Vagina (tissue), 2 donors: ENCODE results near the gene SHC4. TPM values are rescaled to one million over a fixed set of nuclear protein-coding genes. Genes with fewer than 3 reads are reported as not detected.

ENCODE experiments used
- DNase-seq, 2 donors: peaks; one replicate each; pipeline ENCODE4 v3.0.0-alpha.2; 2017; ENCODE audit errors: extremely low spot score in 2 of 2
- H3K27ac ChIP-seq: fragments of 200-600 bp; sonication (generic); one replicate; pipeline ENCODE4 v1.5.1; 2019
- H3K27me3 ChIP-seq: fragments of 200-600 bp; sonication (generic); one replicate; pipeline ENCODE4 v1.5.1; 2019
- H3K36me3 ChIP-seq, 2 donors: fragments of 200-600 bp; sonication (generic); one replicate each; pipeline ENCODE4 v1.5.1; 2017 to 2019
- H3K4me1 ChIP-seq: fragments of 200-600 bp; sonication (generic); one replicate; pipeline ENCODE4 v1.5.1; 2019
- H3K4me3 ChIP-seq, 2 donors: fragments of 200-600 bp; sonication (generic); 1 replicate in 1 of 2; 2 replicates in 1 of 2; pipeline ENCODE4 v1.5.1; 2016 to 2019
- H3K9me3 ChIP-seq: fragments of 200-600 bp; sonication (generic); one replicate; pipeline ENCODE4 v1.5.1; 2019
- POLR2A ChIP-seq, 2 donors: fragments of 450-650 bp; IDR thresholded peaks; one replicate each; pipeline ENCODE4 v1.6.1; 2017; ENCODE audit warnings: antibody characterized with exemption in 2 of 2, mild to moderate bottlenecking in 2 of 2, moderate library complexity in 2 of 2
- POLR2AphosphoS5 ChIP-seq, 2 donors: sonication (generic); formaldehyde crosslinking; IDR thresholded peaks; one replicate each; pipeline ENCODE4 v1.9.0; 2017; ENCODE audit warnings: antibody characterized with exemption in 2 of 2, mild to moderate bottlenecking in 2 of 2, low read depth in 1 of 2; ENCODE audit not compliant: insufficient read depth in 1 of 2
- intact Hi-C: fragments of 100-400 bp; cut with DNase I; formaldehyde crosslinking; loops from one replicate; pipeline ENCODE4 v1.15.1; 2023
- total RNA-seq: library from RNA; depleted of rRNA; stranded (reverse); fragments of >200 nt; gene quantifications from one replicate; pipeline ENCODE4 v1.2.3, GENCODE V29; 2016
- TF ChIP-seq, protein P1 (sequence below), 3 experiments: fragments of 450-650 bp in 2 of 3; fragments of 200-600 bp in 1 of 3; sonication (generic) in 1 of 3; IDR thresholded peaks; one replicate each; pipeline ENCODE4 v1.5.1; 2017 to 2019; ENCODE audit warnings: antibody characterized with exemption in 3 of 3, mild to moderate bottlenecking in 2 of 3, moderate library complexity in 2 of 3

SHC4 gene
- total RNA-seq, 1 donor from 2014 or later: 0.25 TPM

DNA sequence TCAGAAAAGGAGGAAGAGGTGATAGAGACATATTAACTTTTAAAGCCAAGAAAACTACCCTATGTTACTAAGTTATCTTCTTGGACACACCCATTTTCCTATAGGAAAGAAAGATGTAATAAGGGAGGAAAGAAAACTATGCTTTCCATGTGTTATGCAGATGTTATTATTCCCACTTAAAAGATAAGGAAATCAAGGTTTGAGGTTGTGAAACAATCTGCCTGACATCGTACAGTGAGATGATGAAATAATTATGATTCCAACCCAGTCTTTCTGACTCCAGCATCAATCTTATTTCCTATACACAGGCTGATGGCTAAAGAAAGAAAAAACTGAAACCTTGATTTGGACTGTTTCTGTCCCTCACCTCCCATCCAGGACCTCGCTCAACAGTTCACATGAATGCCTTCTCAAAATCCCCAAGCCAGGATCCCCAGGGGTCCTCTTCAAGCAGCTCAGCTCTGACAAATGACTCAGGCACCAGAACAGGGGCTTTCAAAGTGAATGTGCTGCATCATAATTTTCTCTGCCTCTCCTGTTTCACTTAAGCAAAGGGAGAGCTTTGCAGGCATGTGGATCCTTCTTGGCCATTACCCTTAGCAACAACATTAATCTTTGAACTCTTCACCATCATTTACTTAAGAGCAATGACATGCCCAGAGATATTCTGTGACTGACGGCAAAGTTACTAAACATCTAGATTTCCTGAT is 98.2 kb downstream of the SHC4 start:
- peak overlapping the region; percentile 7 for H3K27ac ChIP-seq
- TF ChIP-seq POLR2AphosphoS5 (IDR thresholded peaks at IDR 0.05; ENCODE audit: insufficient read depth in 1 of 2, low read depth in 1 of 2) (no peak), POLR2A (IDR thresholded peaks at IDR 0.05) (no peak)
- TF ChIP-seq, protein P1, sequence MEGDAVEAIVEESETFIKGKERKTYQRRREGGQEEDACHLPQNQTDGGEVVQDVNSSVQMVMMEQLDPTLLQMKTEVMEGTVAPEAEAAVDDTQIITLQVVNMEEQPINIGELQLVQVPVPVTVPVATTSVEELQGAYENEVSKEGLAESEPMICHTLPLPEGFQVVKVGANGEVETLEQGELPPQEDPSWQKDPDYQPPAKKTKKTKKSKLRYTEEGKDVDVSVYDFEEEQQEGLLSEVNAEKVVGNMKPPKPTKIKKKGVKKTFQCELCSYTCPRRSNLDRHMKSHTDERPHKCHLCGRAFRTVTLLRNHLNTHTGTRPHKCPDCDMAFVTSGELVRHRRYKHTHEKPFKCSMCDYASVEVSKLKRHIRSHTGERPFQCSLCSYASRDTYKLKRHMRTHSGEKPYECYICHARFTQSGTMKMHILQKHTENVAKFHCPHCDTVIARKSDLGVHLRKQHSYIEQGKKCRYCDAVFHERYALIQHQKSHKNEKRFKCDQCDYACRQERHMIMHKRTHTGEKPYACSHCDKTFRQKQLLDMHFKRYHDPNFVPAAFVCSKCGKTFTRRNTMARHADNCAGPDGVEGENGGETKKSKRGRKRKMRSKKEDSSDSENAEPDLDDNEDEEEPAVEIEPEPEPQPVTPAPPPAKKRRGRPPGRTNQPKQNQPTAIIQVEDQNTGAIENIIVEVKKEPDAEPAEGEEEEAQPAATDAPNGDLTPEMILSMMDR (IDR thresholded peaks at IDR 0.05): no peak
- intact Hi-C loops: loop anchor here (10.0 kb wide), 1 partner anchor 279 kb away; no protein-coding TSS in a partner anchor

DNA sequence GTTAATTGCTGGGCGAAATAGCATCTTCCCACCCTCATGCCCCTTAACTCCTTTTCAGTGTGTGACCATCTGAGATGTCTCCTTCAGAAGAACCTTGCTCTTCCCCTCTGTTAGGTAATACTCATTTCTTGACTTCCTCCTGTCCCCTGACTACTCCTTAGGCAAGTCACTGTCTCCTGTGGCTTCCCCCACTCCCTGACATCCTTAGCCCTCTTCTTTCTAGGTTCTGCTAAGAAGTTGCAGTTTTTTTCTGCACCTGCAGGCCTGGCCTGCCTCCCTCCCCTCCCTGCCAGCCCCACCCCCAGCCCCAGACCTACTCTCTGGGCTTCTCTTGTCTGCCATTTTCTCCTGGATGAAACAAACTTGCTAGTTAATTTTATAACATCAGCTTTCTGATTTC is 101.0 kb downstream of the SHC4 start:
- Histone ChIP-seq H3K4me3 (no peak overlapping the region), H3K4me1 (peaks cover 4% of the 10 kb centered on the region), H3K27me3 (no peaks in the 10 kb centered on the region), H3K27ac (no peak overlapping the region), H3K9me3 (no peaks in the 10 kb centered on the region), H3K36me3 (no peaks in the 10 kb centered on the region)
- no peak for DNase-seq
- TF ChIP-seq POLR2AphosphoS5 (IDR thresholded peaks at IDR 0.05; ENCODE audit: insufficient read depth in 1 of 2, low read depth in 1 of 2) (no peak), POLR2A (IDR thresholded peaks at IDR 0.05) (no peak)
- TF ChIP-seq, protein P1 (IDR thresholded peaks at IDR 0.05): no peak
- intact Hi-C loops: loop anchor here (10.0 kb wide), 1 partner anchor 282 kb away; no protein-coding TSS in a partner anchor

More for the DNA sequence above, 98.2 kb downstream of the SHC4 start:
- Histone ChIP-seq H3K4me3 (no peak overlapping the region), H3K36me3 (no peaks in the 10 kb centered on the region), H3K9me3 (no peaks in the 10 kb centered on the region), H3K4me1 (no peaks in the 10 kb centered on the region), H3K27me3 (no peaks in the 10 kb centered on the region)
- DNase-seq: no peak

DNA sequence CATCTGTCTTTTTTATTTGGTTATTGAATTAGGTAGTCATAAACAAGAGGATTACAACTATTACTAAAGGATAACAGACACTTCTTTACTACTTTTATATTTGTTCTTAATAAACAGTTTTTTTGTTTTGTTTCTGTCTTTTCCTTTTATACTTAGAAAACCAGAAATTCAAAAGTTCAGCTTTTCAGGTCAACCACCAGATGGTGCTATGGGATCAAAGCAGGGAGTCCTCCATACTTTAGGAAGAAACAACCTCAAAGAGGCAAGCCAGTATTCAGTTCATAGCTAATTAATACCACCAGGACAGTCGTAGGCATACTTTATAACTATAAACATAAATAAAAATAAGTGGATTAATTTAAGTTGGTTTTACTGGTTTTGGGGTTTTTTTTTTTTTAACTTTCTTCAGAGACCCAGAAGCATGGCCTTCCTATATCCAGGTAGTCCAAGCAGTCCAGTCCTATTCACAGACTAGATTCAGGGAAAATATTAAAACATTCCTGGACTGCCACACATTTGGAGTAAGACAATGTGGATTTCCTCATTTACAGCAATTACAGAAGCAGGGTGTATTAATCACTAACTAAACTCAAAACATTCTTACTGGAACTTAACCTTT is 101.8 kb downstream of the SHC4 start:
- no peak for DNase-seq
- peaks cover 4% of the 10 kb centered on the region for H3K4me1 ChIP-seq
- H3K36me3 ChIP-seq: no peaks in the 10 kb centered on the region
- TF ChIP-seq POLR2AphosphoS5 (IDR thresholded peaks at IDR 0.05; ENCODE audit: insufficient read depth in 1 of 2, low read depth in 1 of 2): peak in 1 of 2 donors; percentile 25
- TF ChIP-seq POLR2A (IDR thresholded peaks at IDR 0.05): no peak
- TF ChIP-seq, protein P1 (IDR thresholded peaks at IDR 0.05): peak; percentile 73 to 82 (median 79)
- H3K9me3 ChIP-seq: no peaks in the 10 kb centered on the region
- no peaks in the 10 kb centered on the region for H3K27me3 ChIP-seq
- intact Hi-C loops: loop anchor here (10.0 kb wide), 1 partner anchor 283 kb away; no protein-coding TSS in a partner anchor
- H3K4me3 ChIP-seq: no peak overlapping the region
- H3K27ac ChIP-seq: no peak overlapping the region

DNA sequence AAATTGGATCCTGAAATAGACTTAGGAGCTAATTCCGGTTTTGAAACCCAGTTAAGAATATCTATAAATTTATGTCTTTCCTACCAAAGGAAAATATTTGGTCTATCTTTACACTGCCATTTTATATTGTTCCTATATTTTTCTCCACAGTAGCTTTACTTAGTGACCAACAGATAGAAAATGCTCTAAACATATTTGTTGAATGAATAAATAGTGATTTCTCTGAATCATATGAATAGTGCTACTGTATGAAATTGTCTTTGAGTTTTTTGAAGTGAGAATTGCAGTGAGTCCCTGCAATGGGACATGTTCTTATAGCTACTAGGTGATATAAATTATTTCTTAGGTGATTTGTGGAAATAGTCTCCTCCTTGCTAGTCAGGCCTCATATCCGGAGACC is 104.3 kb downstream of the SHC4 start:
- Histone ChIP-seq H3K9me3 (no peaks in the 10 kb centered on the region), H3K36me3 (no peaks in the 10 kb centered on the region), H3K4me1 (peaks cover 11% of the 10 kb centered on the region), H3K4me3 (no peak overlapping the region), H3K27me3 (no peaks in the 10 kb centered on the region), H3K27ac (no peak overlapping the region)
- TF ChIP-seq POLR2A (IDR thresholded peaks at IDR 0.05): no peak
- TF ChIP-seq, protein P1 (IDR thresholded peaks at IDR 0.05): no peak
- TF ChIP-seq POLR2AphosphoS5 (IDR thresholded peaks at IDR 0.05; ENCODE audit: insufficient read depth in 1 of 2, low read depth in 1 of 2): no peak
- no peak for DNase-seq
- intact Hi-C loops: no loop called here

DNA sequence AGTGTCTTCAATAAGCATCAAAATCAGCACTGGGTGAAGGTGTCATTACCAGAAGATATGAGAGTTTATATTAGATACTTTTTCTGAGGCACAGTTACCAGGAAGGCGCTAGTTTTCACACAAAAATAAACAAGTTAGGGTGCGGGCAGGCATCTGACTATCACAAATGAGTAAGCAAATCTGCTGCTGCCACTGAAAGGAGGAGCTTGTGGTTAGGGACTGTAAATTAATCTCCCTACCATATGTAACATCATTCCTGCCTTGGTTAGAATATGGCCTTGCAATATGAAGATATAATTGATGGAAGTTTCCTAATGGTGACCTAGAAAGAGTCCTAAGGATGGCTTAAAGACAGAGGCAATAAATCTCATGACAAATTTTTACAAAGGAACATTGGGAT is 105.3 kb downstream of the SHC4 start:
- intact Hi-C loops: no loop called here

More for the DNA sequence above, 105.3 kb downstream of the SHC4 start:
- DNase-seq: no peak
- Histone ChIP-seq H3K4me1 (peaks cover 11% of the 10 kb centered on the region), H3K9me3 (no peaks in the 10 kb centered on the region), H3K27me3 (no peaks in the 10 kb centered on the region), H3K36me3 (no peaks in the 10 kb centered on the region), H3K4me3 (no peak overlapping the region), H3K27ac (no peak overlapping the region)
- TF ChIP-seq, protein P1 (IDR thresholded peaks at IDR 0.05): no peak
- TF ChIP-seq POLR2A (IDR thresholded peaks at IDR 0.05): no peak
- TF ChIP-seq POLR2AphosphoS5 (IDR thresholded peaks at IDR 0.05; ENCODE audit: insufficient read depth in 1 of 2, low read depth in 1 of 2): no peak
